G401.6 (cell line): Measurements from ENCODE around the gene RAB40B.

Experiments
- FAIRE-seq: peaks from 2 replicates; lab custom pipeline; 2012; peaks lifted over from hg19 to GRCh38; lab: Jason Lieb, UNC

The RAB40B gene

GRCh38 chr17:82716203-82717010, 17.9 kb upstream of the RAB40B start, which contains the start of gene FN3KRP:
FN3KRP (plus strand) TSS chr17:82716706; CDS start chr17:82716756, 50 bp downstream.
- FAIRE-seq: no peak

DNA sequence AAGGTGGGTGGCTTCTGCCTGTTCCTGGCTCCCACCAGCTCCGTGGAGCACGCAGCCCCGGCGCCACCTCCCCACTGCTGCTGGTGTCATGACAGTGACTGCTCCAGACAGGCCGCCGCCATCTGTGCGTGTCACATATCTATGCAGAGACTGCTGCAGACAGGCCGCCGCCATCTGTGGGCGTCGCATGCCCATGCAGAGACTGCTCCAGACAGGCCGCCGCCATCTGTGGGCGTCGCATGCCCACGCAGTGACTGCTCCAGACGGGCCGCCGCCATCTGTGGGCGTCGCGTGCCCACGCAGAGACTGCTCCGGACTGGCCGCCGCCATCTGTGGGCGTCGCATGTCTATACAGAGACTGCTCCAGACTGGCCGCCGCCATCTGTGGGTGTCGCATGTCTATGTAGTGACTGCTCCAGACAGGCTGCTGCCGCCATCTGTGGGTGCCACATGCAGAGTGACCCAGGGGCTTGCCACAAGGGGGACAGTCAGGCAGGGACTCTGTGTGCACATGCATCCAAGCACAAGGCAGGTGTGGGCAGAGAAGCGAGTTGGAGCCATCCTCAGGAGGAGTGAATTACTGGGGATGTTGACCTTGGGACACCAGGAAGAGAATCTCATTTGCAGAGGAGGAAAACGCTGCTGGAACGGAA, 14.7 kb upstream of the RAB40B start:
- FAIRE-seq: no peak

GRCh38 chr17:82710499-82711232, 12.2 kb upstream of the RAB40B start:
- FAIRE-seq: no peak

DNA sequence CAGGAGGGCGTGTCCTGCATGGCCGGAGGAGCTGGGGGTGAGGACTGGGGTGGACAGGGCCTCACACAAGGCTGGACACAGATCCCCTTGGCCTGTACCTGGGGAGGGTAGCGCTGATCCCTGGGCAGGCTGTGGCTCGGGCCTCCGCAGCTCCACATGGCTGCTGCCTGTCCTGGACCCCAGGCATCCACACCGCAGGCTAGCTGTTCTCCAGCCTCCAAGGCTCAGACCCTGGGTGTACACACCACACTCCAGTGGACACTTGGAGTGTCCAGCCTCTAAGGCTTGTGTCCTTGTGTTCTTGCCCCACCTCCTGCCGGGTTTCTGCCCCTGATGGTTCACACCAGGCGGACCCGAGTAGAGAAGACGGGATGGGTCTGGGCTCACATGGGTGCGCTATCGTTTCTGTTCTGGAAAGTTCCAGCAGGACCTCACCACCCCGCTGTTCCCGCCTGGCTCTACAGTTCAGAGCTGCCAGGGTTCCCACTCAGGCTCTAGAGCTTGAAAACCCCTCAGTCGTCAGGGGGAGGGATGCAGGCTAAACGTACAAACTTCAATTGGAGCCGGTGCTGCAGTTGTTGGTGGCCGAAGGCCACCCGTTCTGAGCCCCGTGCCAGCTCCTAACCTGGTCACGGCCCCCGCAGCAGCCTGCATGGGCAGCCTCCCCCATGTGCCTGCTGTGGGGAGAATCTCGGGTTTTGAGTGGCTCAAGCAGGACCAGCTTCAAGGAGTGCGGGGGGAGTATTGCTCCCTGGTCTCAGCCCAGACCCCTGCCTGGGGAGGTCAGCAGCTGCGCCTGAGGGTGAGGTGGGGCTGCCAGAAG, 11.4 kb upstream of the RAB40B start:
- no peak for FAIRE-seq

GRCh38 chr17:82709024-82709675, 10.7 kb upstream of the RAB40B start:
- FAIRE-seq: no peak

DNA sequence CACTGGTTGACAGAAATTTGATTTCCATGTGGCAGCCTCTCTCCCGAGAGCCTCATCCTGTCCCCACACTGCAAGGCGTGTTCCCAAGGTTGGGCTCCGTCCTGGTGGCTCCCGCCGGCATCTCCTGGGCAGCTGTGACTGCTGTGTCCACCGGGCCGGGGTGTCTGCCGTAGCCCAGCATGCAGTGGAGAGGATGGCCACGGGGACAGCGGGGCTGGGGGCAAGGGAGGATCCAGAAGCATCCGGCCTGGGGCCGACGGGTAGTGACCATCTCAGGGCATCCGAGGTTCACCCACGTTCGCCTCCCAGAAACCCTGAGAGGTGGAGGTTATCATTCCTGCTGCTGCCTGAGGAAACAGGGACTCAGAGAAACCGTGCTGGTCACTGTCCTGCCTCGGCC, 7.3 kb upstream of the RAB40B start:
- FAIRE-seq: no peak

- no peak for FAIRE-seq
Measured at GRCh38 chr17:82704886-82705285, 6.4 kb upstream of the RAB40B start.

DNA sequence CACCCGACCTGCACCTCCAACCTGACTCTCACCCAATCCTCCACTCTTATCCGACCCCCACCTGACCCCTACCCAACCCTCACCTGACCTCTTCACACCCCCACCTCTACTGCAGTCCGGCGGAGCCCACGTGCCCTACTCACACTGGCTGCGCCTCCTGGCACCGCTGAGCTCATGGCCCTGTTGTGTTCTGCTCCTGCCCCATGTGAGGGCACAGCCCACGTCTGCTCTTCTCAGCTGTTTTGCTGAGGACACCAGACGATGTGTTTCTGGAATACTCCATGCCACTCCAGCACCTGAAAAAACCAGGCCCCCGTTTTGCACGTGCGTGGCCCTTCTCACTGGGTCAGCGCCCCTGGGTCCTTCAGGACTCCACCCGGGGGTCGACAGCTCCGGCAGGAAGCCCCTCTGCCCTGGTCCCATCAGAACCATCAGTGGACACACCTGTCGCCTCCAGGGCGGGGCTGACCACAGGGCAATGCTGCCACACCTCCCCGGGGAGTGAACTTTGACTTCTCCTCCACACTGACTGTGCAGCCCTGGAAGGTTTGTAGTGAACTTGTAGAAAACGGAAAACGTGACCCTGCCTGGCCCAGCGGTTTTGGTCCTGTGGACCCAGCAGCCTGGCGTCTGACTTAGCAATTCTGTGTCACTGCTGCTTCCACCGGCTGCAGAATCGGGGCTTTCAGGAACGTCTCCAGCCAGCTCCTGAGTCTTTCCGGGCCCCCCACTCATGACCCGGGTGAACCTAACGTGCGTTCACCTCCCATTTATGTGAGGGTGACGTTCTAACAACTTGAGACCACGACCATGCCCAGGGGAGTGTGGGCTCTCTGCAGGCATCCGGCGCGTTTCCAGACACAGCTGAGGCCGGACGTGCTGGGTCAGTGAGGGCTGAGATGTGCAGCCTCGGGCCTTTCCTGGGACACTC, 5.7 kb upstream of the RAB40B start:
- FAIRE-seq: no peak

DNA sequence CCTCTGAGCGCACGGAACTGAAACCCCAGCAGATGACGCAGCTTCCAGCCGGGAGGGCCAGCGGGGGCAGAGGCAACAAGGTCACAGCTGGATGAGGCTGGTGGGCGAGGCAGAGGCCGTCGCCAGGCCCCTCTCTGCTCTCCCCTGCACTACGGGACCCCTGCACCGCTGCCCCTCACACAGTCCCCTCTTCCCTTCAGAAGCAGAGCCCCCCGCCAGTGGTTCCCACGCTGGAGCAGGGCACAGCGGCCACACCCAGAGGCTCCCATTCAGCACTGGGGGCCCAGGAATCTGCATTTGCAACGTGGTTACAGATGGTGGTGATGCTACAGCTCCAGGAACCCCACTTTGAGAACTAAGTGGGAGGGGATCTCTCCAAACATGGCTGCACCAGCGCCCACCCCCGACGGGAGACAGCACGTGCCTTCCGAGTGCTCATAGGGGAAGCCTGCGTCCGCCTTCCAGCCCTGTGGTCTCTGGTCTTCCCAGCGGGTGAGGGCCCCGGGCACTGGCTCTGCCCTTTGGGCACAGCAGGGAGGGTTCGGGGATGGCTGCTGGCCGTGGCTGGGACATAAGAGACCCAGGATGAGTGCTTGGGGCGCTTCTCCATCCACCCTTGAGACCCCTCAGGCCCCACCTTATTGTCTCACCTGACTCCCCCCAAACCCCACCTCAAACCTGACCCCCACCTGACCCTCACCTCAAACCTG, 4.7 kb upstream of the RAB40B start:
- no peak for FAIRE-seq

- no peak for FAIRE-seq
Measured at GRCh38 chr17:82702231-82702927, 3.9 kb upstream of the RAB40B start.

DNA sequence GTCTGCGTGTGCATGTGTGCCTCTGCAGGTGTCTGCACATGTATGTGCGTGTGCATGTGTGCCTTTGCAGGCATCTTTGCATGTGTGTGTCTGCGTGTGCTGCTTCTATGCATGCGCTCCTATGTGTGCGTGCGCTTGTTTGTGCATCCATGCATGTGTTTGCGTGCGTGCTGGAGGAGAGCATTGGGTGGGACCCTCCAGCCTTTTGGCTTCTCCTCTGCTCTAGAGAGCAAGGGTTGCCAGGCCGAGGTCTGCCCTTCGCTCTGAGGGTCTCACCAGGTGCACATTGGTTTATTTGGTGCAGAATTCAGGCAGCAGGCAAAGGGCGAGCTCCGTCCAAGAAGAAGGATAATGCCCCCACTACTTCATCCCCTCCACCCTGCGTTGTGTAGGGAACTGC, 1.1 kb upstream of the RAB40B start:
- no peak for FAIRE-seq

DNA sequence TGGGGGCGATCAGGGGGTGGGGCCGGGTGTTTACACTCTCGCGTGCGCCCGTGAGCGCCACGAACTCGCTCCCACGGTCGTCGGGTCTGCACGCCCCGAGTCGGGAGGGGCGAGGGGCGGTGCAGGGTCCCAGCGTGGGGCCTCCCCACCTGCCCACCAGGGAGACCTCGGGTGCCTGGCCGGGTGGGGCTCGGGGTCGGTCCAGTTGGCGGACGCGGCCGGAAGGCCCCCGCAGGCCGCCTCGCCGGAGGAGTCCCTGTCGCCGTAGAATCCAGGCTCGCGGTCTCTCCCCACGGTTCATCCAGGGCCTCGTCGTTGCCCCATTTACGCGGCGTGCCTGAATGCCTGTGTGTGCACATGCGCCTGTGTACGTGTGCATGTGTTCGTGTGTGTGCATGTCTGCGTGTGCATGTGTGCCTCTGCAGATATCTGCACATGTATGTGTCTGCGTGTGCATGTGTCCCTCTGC, 510 bp upstream of the RAB40B start:
- FAIRE-seq: no peak

GRCh38 chr17:82697808-82698064, 762 bp downstream of the RAB40B start:
- no peak for FAIRE-seq

- FAIRE-seq: no peak
Measured at GRCh38 chr17:82696916-82697807, 1.3 kb downstream of the RAB40B start.

- no peak for FAIRE-seq
Measured at GRCh38 chr17:82696259-82696658, 2.2 kb downstream of the RAB40B start.

- FAIRE-seq: no peak
Measured at GRCh38 chr17:82694647-82695046, 3.9 kb downstream of the RAB40B start.

- FAIRE-seq: no peak
Measured at GRCh38 chr17:82693168-82693867, 5.2 kb downstream of the RAB40B start.

GRCh38 chr17:82692268-82692667, 6.2 kb downstream of the RAB40B start:
- FAIRE-seq: no peak
